ENCODE measurements around the gene GMDS. TPM values are rescaled to one million over a fixed set of nuclear protein-coding genes. Genes with fewer than 3 reads are reported as not detected.

GMDS gene
- total RNA-seq (2021) (35.0 to 41.2 TPM (median 38.8 TPM) in 3 replicates), Bru-seq, nascent RNA (percentile 65 among the genes with signal in this experiment)
- long read RNA-seq, experiment 1, transcript GMDS-202 (11 exons, 1,752 nt) = major isoform, 102 of 128 reads
- long read RNA-seq, experiment 1, partial matches to known transcripts = 4 of 128 reads
- long read RNA-seq, experiment 1, other reads (novel, unspliced or antisense) = 22 of 128 reads
- long read RNA-seq, experiment 2, transcript GMDS-202 (11 exons, 1,752 nt) = major isoform, 37 of 69 reads
- long read RNA-seq, experiment 2, partial matches to known transcripts = 7 of 69 reads
- long read RNA-seq, experiment 2, other reads (novel, unspliced or antisense) = 25 of 69 reads
- long read RNA-seq, experiment 3, partial matches to known transcripts = 2 of 4 reads
- long read RNA-seq, experiment 3, other reads (novel, unspliced or antisense) = 0 of 4 reads

DNA sequence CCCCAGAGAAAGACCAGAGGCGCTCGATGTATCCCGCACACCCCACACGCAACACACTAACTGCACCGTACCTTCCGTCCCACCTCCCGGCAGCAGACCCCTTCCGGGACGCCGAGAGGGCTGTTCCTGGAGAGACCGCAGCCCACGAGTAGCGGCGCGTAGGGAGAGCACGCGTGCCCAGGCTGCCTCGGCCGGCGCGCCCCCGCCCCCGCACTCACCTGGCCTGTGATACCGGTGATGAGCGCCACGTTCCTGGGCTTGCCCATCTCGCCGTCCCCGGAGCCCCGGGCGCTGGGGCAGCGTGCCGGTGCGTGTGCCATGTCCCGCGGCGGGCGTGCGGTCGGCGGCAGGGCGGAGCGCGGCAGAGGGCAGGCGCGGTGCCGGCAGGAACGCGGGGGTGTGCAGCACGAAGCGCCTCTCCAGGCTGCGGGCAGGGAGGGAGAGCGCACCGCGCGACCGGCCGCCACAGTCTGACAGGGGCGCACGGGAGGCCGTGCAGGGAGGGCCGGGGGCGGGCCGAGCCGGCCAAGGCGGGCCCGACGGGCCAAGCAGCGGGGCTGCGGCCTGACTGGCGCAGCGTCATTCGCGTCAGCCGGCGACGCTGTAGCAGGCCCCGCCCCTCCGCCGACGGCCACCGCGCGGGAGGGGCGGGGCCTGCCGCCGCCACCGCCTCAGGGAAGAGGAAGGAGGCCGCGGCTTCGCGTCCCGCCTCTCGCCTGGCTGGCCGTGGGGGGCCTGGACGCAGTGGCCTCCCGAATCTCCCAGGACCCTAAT is at the start of gene GMDS:
Gene GMDS (minus strand): TSS at position 503 of the 774 bp plus-strand sequence.
- DNase-seq (ENCODE audit: low spot score) (peak; percentile 81), ATAC-seq (peak; percentile 92)
- Mint-ChIP-seq H3K9me3 (no peaks in the 10 kb centered on the region), H3K36me3 (no peaks in the 10 kb centered on the region), H3K27ac (peak within 1 kb of the TSS; percentile 80), H3K4me1 (peaks cover 53% of the 10 kb centered on the region), H3K27me3 (ENCODE audit: low read depth) (peaks cover 9% of the 10 kb centered on the region), H3K4me3 (peak within 1 kb of the TSS; percentile 95)
- ChIA-PET CTCF (interaction anchor here (0.8 to 1.0 kb wide), 2 partner anchors 36 to 109 kb away, joined by 3 read pairs; no protein-coding TSS in a partner anchor), POLR2A (no interaction called here)
- TF ChIP-seq NFYB (CRISPR knock-in tag; conservative IDR thresholded peaks at IDR 0.05; ENCODE audit: low read depth) (0 out of 2 replicates have a peak, but pooled peaks have one; percentile 30), ZNF232 (CRISPR knock-in tag; IDR thresholded peaks at IDR 0.05) (peak; percentile 68; the same call in 1 of the 2 replicates), ATF1 (CRISPR knock-in tag; IDR thresholded peaks at IDR 0.05) (0 out of 2 replicates have a peak, but pooled peaks have one; percentile 50), ESRRA (CRISPR knock-in tag; IDR thresholded peaks at IDR 0.05; ENCODE audit: borderline replicate concordance) (0 out of 2 replicates have a peak, but pooled peaks have one; percentile 68), IRF1 (CRISPR knock-in tag; IDR thresholded peaks at IDR 0.05) (peak; percentile 83; the same call in 1 of the 2 replicates), NR3C1 (CRISPR knock-in tag; conservative IDR thresholded peaks at IDR 0.05; ENCODE audit: low read depth) (0 out of 2 replicates have a peak, but pooled peaks have one; percentile 28), ETV6 (CRISPR knock-in tag; IDR thresholded peaks at IDR 0.05) (peak; percentile 59), MYBL2 (CRISPR knock-in tag; IDR thresholded peaks at IDR 0.05) (0 out of 2 replicates have a peak, but pooled peaks have one; percentile 35), CBFB (CRISPR knock-in tag; IDR thresholded peaks at IDR 0.05; ENCODE audit: low read depth) (0 out of 2 replicates have a peak, but pooled peaks have one; percentile 69), KAT7 (CRISPR knock-in tag; IDR thresholded peaks at IDR 0.05; ENCODE audit: borderline replicate concordance) (peak; percentile 92; the same call in 1 of the 2 replicates), ZNF121 (CRISPR knock-in tag; IDR thresholded peaks at IDR 0.05) (peak; percentile 46; the same call in 1 of the 2 replicates), FOXP1 (CRISPR knock-in tag; IDR thresholded peaks at IDR 0.05; ENCODE audit: borderline replicate concordance) (peak; percentile 87), MAX (CRISPR knock-in tag; IDR thresholded peaks at IDR 0.05) (0 out of 2 replicates have a peak, but pooled peaks have one; percentile 51), SOX15 (CRISPR knock-in tag; IDR thresholded peaks at IDR 0.05) (no peak), ELF4 (CRISPR knock-in tag; IDR thresholded peaks at IDR 0.05; ENCODE audit: low read depth) (0 out of 2 replicates have a peak, but pooled peaks have one; percentile 66), RELA (CRISPR knock-in tag; IDR thresholded peaks at IDR 0.05; ENCODE audit: borderline replicate concordance) (peak; percentile 76; the same call in 1 of the 2 replicates), CREM (CRISPR knock-in tag; IDR thresholded peaks at IDR 0.05) (peak; percentile 45; the same call in 1 of the 2 replicates), SP1 (CRISPR knock-in tag; conservative IDR thresholded peaks at IDR 0.05) (peak; percentile 91)
- TF ChIP-seq, protein P1, sequence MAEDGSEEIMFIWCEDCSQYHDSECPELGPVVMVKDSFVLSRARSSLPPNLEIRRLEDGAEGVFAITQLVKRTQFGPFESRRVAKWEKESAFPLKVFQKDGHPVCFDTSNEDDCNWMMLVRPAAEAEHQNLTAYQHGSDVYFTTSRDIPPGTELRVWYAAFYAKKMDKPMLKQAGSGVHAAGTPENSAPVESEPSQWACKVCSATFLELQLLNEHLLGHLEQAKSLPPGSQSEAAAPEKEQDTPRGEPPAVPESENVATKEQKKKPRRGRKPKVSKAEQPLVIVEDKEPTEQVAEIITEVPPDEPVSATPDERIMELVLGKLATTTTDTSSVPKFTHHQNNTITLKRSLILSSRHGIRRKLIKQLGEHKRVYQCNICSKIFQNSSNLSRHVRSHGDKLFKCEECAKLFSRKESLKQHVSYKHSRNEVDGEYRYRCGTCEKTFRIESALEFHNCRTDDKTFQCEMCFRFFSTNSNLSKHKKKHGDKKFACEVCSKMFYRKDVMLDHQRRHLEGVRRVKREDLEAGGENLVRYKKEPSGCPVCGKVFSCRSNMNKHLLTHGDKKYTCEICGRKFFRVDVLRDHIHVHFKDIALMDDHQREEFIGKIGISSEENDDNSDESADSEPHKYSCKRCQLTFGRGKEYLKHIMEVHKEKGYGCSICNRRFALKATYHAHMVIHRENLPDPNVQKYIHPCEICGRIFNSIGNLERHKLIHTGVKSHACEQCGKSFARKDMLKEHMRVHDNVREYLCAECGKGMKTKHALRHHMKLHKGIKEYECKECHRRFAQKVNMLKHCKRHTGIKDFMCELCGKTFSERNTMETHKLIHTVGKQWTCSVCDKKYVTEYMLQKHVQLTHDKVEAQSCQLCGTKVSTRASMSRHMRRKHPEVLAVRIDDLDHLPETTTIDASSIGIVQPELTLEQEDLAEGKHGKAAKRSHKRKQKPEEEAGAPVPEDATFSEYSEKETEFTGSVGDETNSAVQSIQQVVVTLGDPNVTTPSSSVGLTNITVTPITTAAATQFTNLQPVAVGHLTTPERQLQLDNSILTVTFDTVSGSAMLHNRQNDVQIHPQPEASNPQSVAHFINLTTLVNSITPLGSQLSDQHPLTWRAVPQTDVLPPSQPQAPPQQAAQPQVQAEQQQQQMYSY (CRISPR knock-in tag; IDR thresholded peaks at IDR 0.05) = 0 out of 2 replicates have a peak, but pooled peaks have one; percentile 32
- TF ChIP-seq, protein P2, sequence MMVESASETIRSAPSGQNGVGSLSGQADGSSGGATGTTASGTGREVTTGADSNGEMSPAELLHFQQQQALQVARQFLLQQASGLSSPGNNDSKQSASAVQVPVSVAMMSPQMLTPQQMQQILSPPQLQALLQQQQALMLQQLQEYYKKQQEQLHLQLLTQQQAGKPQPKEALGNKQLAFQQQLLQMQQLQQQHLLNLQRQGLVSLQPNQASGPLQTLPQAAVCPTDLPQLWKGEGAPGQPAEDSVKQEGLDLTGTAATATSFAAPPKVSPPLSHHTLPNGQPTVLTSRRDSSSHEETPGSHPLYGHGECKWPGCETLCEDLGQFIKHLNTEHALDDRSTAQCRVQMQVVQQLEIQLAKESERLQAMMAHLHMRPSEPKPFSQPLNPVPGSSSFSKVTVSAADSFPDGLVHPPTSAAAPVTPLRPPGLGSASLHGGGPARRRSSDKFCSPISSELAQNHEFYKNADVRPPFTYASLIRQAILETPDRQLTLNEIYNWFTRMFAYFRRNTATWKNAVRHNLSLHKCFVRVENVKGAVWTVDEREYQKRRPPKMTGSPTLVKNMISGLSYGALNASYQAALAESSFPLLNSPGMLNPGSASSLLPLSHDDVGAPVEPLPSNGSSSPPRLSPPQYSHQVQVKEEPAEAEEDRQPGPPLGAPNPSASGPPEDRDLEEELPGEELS (CRISPR knock-in tag; IDR thresholded peaks at IDR 0.05) = peak; percentile 75; the same call in 1 of the 2 replicates
- TF ChIP-seq, protein P3, sequence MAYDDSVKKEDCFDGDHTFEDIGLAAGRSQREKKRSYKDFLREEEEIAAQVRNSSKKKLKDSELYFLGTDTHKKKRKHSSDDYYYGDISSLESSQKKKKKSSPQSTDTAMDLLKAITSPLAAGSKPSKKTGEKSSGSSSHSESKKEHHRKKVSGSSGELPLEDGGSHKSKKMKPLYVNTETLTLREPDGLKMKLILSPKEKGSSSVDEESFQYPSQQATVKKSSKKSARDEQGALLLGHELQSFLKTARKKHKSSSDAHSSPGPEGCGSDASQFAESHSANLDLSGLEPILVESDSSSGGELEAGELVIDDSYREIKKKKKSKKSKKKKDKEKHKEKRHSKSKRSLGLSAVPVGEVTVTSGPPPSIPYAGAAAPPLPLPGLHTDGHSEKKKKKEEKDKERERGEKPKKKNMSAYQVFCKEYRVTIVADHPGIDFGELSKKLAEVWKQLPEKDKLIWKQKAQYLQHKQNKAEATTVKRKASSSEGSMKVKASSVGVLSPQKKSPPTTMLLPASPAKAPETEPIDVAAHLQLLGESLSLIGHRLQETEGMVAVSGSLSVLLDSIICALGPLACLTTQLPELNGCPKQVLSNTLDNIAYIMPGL (CRISPR knock-in tag; IDR thresholded peaks at IDR 0.05) = peak; percentile 44; the same call in 1 of the 2 replicates
- TF ChIP-seq, protein P4, sequence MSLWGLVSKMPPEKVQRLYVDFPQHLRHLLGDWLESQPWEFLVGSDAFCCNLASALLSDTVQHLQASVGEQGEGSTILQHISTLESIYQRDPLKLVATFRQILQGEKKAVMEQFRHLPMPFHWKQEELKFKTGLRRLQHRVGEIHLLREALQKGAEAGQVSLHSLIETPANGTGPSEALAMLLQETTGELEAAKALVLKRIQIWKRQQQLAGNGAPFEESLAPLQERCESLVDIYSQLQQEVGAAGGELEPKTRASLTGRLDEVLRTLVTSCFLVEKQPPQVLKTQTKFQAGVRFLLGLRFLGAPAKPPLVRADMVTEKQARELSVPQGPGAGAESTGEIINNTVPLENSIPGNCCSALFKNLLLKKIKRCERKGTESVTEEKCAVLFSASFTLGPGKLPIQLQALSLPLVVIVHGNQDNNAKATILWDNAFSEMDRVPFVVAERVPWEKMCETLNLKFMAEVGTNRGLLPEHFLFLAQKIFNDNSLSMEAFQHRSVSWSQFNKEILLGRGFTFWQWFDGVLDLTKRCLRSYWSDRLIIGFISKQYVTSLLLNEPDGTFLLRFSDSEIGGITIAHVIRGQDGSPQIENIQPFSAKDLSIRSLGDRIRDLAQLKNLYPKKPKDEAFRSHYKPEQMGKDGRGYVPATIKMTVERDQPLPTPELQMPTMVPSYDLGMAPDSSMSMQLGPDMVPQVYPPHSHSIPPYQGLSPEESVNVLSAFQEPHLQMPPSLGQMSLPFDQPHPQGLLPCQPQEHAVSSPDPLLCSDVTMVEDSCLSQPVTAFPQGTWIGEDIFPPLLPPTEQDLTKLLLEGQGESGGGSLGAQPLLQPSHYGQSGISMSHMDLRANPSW (CRISPR knock-in tag; conservative IDR thresholded peaks at IDR 0.05; ENCODE audit: low read depth) = no peak

Data from WTC11 (cell line).